OCI-LY3 (cell line): ENCODE results near the gene FEN1.

ENCODE experiments used
- EZH2phosphoT487 ChIP-seq: fragments of 200-600 bp; shearing (Covaris generic); IDR thresholded peaks from 2 replicates; pipeline ENCODE4 v1.6.1; 2018; ENCODE audit warnings: antibody characterized with exemption, mixed run types, low read depth
- TF ChIP-seq, protein P1 (sequence below): fragments of 200-600, 300-600 bp; sonication (generic); IDR thresholded peaks from 2 replicates; pipeline ENCODE4 v1.5.1; 2014; ENCODE audit warnings: antibody characterized with exemption, low read length, low read depth

DNA sequence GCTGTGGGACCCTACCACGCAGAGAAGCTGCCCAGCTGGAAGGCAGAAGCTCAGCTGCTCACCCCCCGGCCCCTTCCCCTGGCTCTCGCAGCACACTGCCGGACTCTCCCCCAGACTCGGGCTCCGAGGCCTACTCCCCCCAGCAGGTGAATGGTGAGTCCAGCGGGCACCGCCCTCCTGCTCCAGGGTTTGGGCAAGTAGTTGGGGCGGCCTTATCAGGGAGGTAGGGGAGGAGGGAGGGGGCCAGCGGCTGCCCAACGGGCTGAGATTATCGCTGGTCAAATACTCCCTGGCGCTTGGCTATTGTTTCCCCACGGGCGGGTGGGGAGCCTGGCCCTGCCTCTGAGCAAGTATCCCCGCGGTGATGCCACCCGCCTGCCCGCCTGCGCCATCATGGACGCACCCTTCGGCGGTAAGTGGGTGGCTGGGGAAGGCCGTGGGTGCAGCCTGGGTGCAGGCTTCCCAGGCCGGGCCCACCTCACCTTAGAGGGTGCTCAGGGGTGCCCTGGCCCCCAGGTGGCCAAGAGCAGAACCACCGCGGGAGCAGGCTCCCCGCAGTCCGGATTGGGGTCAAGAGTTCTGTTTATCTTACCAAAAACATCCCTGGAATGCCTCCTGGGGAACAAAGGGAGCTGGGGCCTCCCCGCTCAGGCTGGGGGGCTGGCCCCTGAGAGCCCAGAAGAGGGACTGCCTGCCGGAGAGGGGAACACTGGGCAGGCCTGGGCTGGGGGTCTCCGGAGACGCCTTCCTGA is 23.4 kb upstream of the FEN1 start:
- TF ChIP-seq, protein P1, sequence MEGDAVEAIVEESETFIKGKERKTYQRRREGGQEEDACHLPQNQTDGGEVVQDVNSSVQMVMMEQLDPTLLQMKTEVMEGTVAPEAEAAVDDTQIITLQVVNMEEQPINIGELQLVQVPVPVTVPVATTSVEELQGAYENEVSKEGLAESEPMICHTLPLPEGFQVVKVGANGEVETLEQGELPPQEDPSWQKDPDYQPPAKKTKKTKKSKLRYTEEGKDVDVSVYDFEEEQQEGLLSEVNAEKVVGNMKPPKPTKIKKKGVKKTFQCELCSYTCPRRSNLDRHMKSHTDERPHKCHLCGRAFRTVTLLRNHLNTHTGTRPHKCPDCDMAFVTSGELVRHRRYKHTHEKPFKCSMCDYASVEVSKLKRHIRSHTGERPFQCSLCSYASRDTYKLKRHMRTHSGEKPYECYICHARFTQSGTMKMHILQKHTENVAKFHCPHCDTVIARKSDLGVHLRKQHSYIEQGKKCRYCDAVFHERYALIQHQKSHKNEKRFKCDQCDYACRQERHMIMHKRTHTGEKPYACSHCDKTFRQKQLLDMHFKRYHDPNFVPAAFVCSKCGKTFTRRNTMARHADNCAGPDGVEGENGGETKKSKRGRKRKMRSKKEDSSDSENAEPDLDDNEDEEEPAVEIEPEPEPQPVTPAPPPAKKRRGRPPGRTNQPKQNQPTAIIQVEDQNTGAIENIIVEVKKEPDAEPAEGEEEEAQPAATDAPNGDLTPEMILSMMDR: no peak
- TF ChIP-seq EZH2phosphoT487: no peak
